Prostate gland (tissue), 2 donors: ENCODE measurements around the gene CORIN. TPM values are rescaled to one million over a fixed set of nuclear protein-coding genes. Genes with fewer than 3 reads are reported as not detected.

Experiments used
- DNase-seq: peaks from one replicate; pipeline ENCODE4 v3.0.0-alpha.2; 2019; ENCODE audit warnings: low spot score
- H3K27ac ChIP-seq, 2 donors: fragments of 200-600 bp; sonication (generic); 2 replicates each; pipeline ENCODE4 v1.5.1; 2017 to 2019
- H3K27me3 ChIP-seq: fragments of 200-600 bp; sonication (generic); replicated peaks from 2 replicates; pipeline ENCODE4 v1.5.1; 2019; ENCODE audit not compliant: insufficient read depth
- H3K36me3 ChIP-seq, 2 donors: fragments of 200-600 bp; sonication (generic); 1 replicate in 1 of 2; 2 replicates in 1 of 2; pipeline versions ENCODE4 v1.5.1 to v1.8.1; 2017 to 2019
- H3K4me1 ChIP-seq: fragments of 200-600 bp; sonication (generic); replicated peaks from 2 replicates; pipeline ENCODE4 v1.5.1; 2019
- H3K4me3 ChIP-seq, 2 donors: fragments of 200-600 bp; sonication (generic); 2 replicates each; pipeline ENCODE4 v1.5.1; 2017 to 2019
- H3K9me3 ChIP-seq: fragments of 200-600 bp; sonication (generic); 2 replicates; pipeline ENCODE4 v1.5.1; 2017
- CTCF ChIP-seq, 4 experiments: fragments of 200-600 bp in 2 of 4; fragments of 450-650 bp in 2 of 4; sonication (generic) in 2 of 4; IDR thresholded peaks; 1 replicate in 3 of 4; 2 replicates in 1 of 4; pipeline ENCODE4 v1.5.1; 2016 to 2019; ENCODE audit warnings: antibody characterized with exemption in 4 of 4, mild to moderate bottlenecking in 2 of 4, moderate library complexity in 2 of 4
- POLR2A ChIP-seq: fragments of 450-650 bp; IDR thresholded peaks from one replicate; pipeline ENCODE4 v1.6.1; 2016; ENCODE audit warnings: antibody characterized with exemption, mild to moderate bottlenecking
- POLR2AphosphoS5 ChIP-seq: sonication (generic); formaldehyde crosslinking; IDR thresholded peaks from one replicate; pipeline ENCODE4 v1.6.1; 2017; ENCODE audit warnings: antibody characterized with exemption
- WGBS: methylation state at CpG from one replicate; pipeline ENCODE4 v1.1.5; 2018; 5-methylcytosine and 5-hydroxymethylcytosine counted together
- intact Hi-C: fragments of 100-400 bp; cut with DNase I; formaldehyde crosslinking; loops from one replicate; pipeline ENCODE4 v1.14.2; 2022
- total RNA-seq, 2 donors: library from RNA; depleted of rRNA; stranded (reverse); fragments of >200 nt; gene quantifications; one replicate each; pipeline ENCODE4 v1.1.0, GENCODE V29; 2016

CORIN gene
- total RNA-seq, 2 donors from 2014 or later: 6.0 to 7.7 TPM

- no peak overlapping the region for H3K27ac ChIP-seq
- no peaks in the 10 kb centered on the region for H3K27me3 ChIP-seq
- 92% methylated on average over 3 of the region's 3 CpGs for WGBS
- TF ChIP-seq POLR2A (no peak), POLR2AphosphoS5 (no peak), CTCF (IDR thresholded peaks at IDR 0.05) (no peak)
- no peak for DNase-seq
- no peak overlapping the region for H3K4me3 ChIP-seq
- H3K36me3 ChIP-seq: peaks cover 0 to 7% of the 10 kb centered on the region in 2 donors
- intact Hi-C loops: no loop called here
- no peaks in the 10 kb centered on the region for H3K4me1 ChIP-seq
- no peaks in the 10 kb centered on the region for H3K9me3 ChIP-seq
These were observed 36.1 kb upstream of the CORIN start for GRCh38 chr4:47873877-47874541.

- Histone ChIP-seq H3K4me3 (no peak overlapping the region), H3K4me1 (no peaks in the 10 kb centered on the region), H3K9me3 (no peaks in the 10 kb centered on the region), H3K27ac (no peak overlapping the region), H3K36me3 (no peaks in the 10 kb centered on the region), H3K27me3 (no peaks in the 10 kb centered on the region)
- intact Hi-C loops: no loop called here
- no peak for DNase-seq
- TF ChIP-seq POLR2AphosphoS5 (no peak), CTCF (IDR thresholded peaks at IDR 0.05) (no peak)
- 97% methylated on average over 4 of the region's 4 CpGs for WGBS
These were observed 25.6 kb upstream of the CORIN start for GRCh38 chr4:47863486-47863885.

GRCh38 chr4:47862297-47862696 is 24.4 kb upstream of the CORIN start:
- 93% methylated on average over 3 of the region's 3 CpGs for WGBS
- intact Hi-C loops: no loop called here

GRCh38 chr4:47860305-47860704 is 22.4 kb upstream of the CORIN start:
- H3K27ac ChIP-seq: no peak overlapping the region
- no peaks in the 10 kb centered on the region for H3K36me3 ChIP-seq
- no peaks in the 10 kb centered on the region for H3K4me1 ChIP-seq
- intact Hi-C loops: no loop called here
- H3K27me3 ChIP-seq: no peaks in the 10 kb centered on the region
- H3K4me3 ChIP-seq: no peak overlapping the region
- no peak for DNase-seq
- no peaks in the 10 kb centered on the region for H3K9me3 ChIP-seq
- WGBS: 92% methylated on average over 1 of the region's 1 CpG
- TF ChIP-seq POLR2AphosphoS5 (no peak), CTCF (IDR thresholded peaks at IDR 0.05) (no peak), POLR2A (no peak)

More at GRCh38 chr4:47862297-47862696, 24.4 kb upstream of the CORIN start:
- Histone ChIP-seq H3K36me3 (no peaks in the 10 kb centered on the region), H3K9me3 (no peaks in the 10 kb centered on the region), H3K27ac (no peak overlapping the region), H3K27me3 (no peaks in the 10 kb centered on the region), H3K4me1 (no peaks in the 10 kb centered on the region), H3K4me3 (no peak overlapping the region)
- no peak for DNase-seq
- TF ChIP-seq POLR2AphosphoS5 (no peak), CTCF (IDR thresholded peaks at IDR 0.05) (no peak), POLR2A (no peak)

GRCh38 chr4:47858006-47858405 is 20.1 kb upstream of the CORIN start:
- Histone ChIP-seq H3K27ac (no peak overlapping the region), H3K4me1 (no peaks in the 10 kb centered on the region), H3K27me3 (no peaks in the 10 kb centered on the region), H3K4me3 (no peak overlapping the region), H3K36me3 (no peaks in the 10 kb centered on the region), H3K9me3 (no peaks in the 10 kb centered on the region)
- 84% methylated on average over 2 of the region's 2 CpGs for WGBS
- intact Hi-C loops: no loop called here
- DNase-seq: no peak
- TF ChIP-seq POLR2A: no peak
- TF ChIP-seq CTCF (IDR thresholded peaks at IDR 0.05): no peak
- no peak for TF ChIP-seq POLR2AphosphoS5
